Measurements from ENCODE around the gene PLEKHG7. TPM values are rescaled to one million over a fixed set of nuclear protein-coding genes. Genes with fewer than 3 reads are reported as not detected.

PLEKHG7 gene
- total and polyA plus RNA-seq, 2 donors (not counting 1 experiment from before 2014, with no cell fraction given) = 7.5 to 23.2 TPM

- Histone ChIP-seq H3K27me3 (replicated peaks in 1 of 4; ENCODE audit: control extremely low read depth in 1 of 4, control insufficient read depth in 3 of 4, insufficient read depth in 4 of 4, low read length in 3 of 4) (no peaks in the 10 kb centered on the region), H3K27ac (ENCODE audit: low read length in 2 of 2) (no peak overlapping the region), H3K9me3 (ENCODE audit: control extremely low read depth in 1 of 3, control insufficient read depth in 2 of 3, insufficient read depth in 1 of 3, low read length in 2 of 3) (no peaks in the 10 kb centered on the region), H3K4me3 (ENCODE audit: control extremely low read depth in 1 of 5, extremely low read depth in 1 of 5, insufficient read depth in 1 of 5, low read depth in 2 of 5, low read length in 4 of 5) (no peak overlapping the region), H3K4me2 (replicated peaks; ENCODE audit: low read depth, low read length, poor library complexity, severe bottlenecking) (no peak overlapping the region), H3K9ac (ENCODE audit: low read length) (no peak overlapping the region), H3K4me1 (ENCODE audit: control insufficient read depth in 2 of 2, insufficient read depth in 2 of 2, low read length in 2 of 2) (no peaks in the 10 kb centered on the region), H4K20me1 (ENCODE audit: control insufficient read depth, insufficient read depth, low read length, poor library complexity, severe bottlenecking) (no peaks in the 10 kb centered on the region), H3K79me2 (ENCODE audit: control insufficient read depth, insufficient read depth, low read length) (no peaks in the 10 kb centered on the region), H2AFZ (ENCODE audit: insufficient read depth, low read depth, low read length, poor library complexity, severe bottlenecking) (no peak overlapping the region), H3K36me3 (replicated peaks in 1 of 2; ENCODE audit: control extremely low read depth in 1 of 2, control insufficient read depth in 1 of 2, extremely low read depth in 1 of 2, insufficient read depth in 2 of 2, low read length in 1 of 2) (peaks cover 0 to 15% of the 10 kb centered on the region in 2 experiments)
- H3K27ac Mint-ChIP-seq = no peak overlapping the region
- ChIA-PET CTCF (no interaction called here), POLR2A (no interaction called here)
- ATAC-seq (ENCODE audit: low read depth) (no peak), DNase-seq (no peak)
- intact Hi-C loops (cut with micrococcal nuclease) = no loop called here
- H3K9me3 Mint-ChIP-seq (ENCODE audit: insufficient read depth) = peaks cover 4% of the 10 kb centered on the region
- H3K4me3 Mint-ChIP-seq = no peak overlapping the region
- 97% methylated on average over 3 of the region's 6 CpGs for WGBS (ENCODE audit: insufficient coverage)
- H3K27me3 Mint-ChIP-seq = no peaks in the 10 kb centered on the region
- TF ChIP-seq EZH2 (IDR thresholded peaks at IDR 0.05; ENCODE audit: borderline replicate concordance, insufficient read depth, low read depth, low read length, poor library complexity, severe bottlenecking) (no peak), CTCF (IDR thresholded peaks at IDR 0.05) (no peak)
- H3K4me1 Mint-ChIP-seq = no peaks in the 10 kb centered on the region
Measured at GRCh38 chr12:92732716-92733115, 29.9 kb downstream of the PLEKHG7 start.

GRCh38 chr12:92733181-92733580, 30.4 kb downstream of the PLEKHG7 start:
- H4K20me1 ChIP-seq (ENCODE audit: control insufficient read depth, insufficient read depth, low read length, poor library complexity, severe bottlenecking) = no peaks in the 10 kb centered on the region
- H3K27me3 ChIP-seq (replicated peaks in 1 of 4; ENCODE audit: control extremely low read depth in 1 of 4, control insufficient read depth in 3 of 4, insufficient read depth in 4 of 4, low read length in 3 of 4) = no peaks in the 10 kb centered on the region
- no peak overlapping the region for H3K27ac Mint-ChIP-seq
- no peak overlapping the region for H2AFZ ChIP-seq (ENCODE audit: insufficient read depth, low read depth, low read length, poor library complexity, severe bottlenecking)
- no peak overlapping the region for H3K27ac ChIP-seq (ENCODE audit: low read length in 2 of 2)
- 96% methylated on average over 3 of the region's 6 CpGs for WGBS (ENCODE audit: insufficient coverage)
- no peak for ATAC-seq (ENCODE audit: low read depth)
- no peak overlapping the region for H3K4me3 ChIP-seq (ENCODE audit: control extremely low read depth in 1 of 5, extremely low read depth in 1 of 5, insufficient read depth in 1 of 5, low read depth in 2 of 5, low read length in 4 of 5)
- H3K4me2 ChIP-seq (replicated peaks; ENCODE audit: low read depth, low read length, poor library complexity, severe bottlenecking) = no peak overlapping the region
- no peak overlapping the region for H3K4me3 Mint-ChIP-seq
- intact Hi-C loops (cut with micrococcal nuclease) = no loop called here
- H3K79me2 ChIP-seq (ENCODE audit: control insufficient read depth, insufficient read depth, low read length) = no peaks in the 10 kb centered on the region
- H3K9me3 ChIP-seq (ENCODE audit: control extremely low read depth in 1 of 3, control insufficient read depth in 2 of 3, insufficient read depth in 1 of 3, low read length in 2 of 3) = no peaks in the 10 kb centered on the region
- ChIA-PET CTCF (no interaction called here), POLR2A (no interaction called here)
- no peaks in the 10 kb centered on the region for H3K27me3 Mint-ChIP-seq
- no peak for DNase-seq
- no peaks in the 10 kb centered on the region for H3K4me1 ChIP-seq (ENCODE audit: control insufficient read depth in 2 of 2, insufficient read depth in 2 of 2, low read length in 2 of 2)
- H3K9me3 Mint-ChIP-seq (ENCODE audit: insufficient read depth) = peaks cover 4% of the 10 kb centered on the region
- no peaks in the 10 kb centered on the region for H3K4me1 Mint-ChIP-seq
- TF ChIP-seq EZH2 (IDR thresholded peaks at IDR 0.05; ENCODE audit: borderline replicate concordance, insufficient read depth, low read depth, low read length, poor library complexity, severe bottlenecking) (no peak), CTCF (IDR thresholded peaks at IDR 0.05) (no peak)
- H3K9ac ChIP-seq (ENCODE audit: low read length) = no peak overlapping the region
- H3K36me3 ChIP-seq (replicated peaks in 1 of 2; ENCODE audit: control extremely low read depth in 1 of 2, control insufficient read depth in 1 of 2, extremely low read depth in 1 of 2, insufficient read depth in 2 of 2, low read length in 1 of 2) = peaks cover 0 to 15% of the 10 kb centered on the region in 2 experiments

Data from B cell (primary cell).